Hepatocyte (in vitro differentiated cells): ENCODE data around the gene FOXM1.

ENCODE experiments used
- CTCF ChIP-seq: fragments of 200-600 bp; sonication (generic); IDR thresholded peaks from 2 replicates; pipeline ENCODE4 v1.5.1; 2016; ENCODE audit warnings: antibody characterized with exemption, mild to moderate bottlenecking; ENCODE audit not compliant: poor library complexity
- EZH2phosphoT487 ChIP-seq: fragments of 200-600 bp; sonication (generic); IDR thresholded peaks from one replicate; pipeline ENCODE4 v1.6.1; 2018; ENCODE audit warnings: antibody characterized with exemption, mild to moderate bottlenecking, low read depth, moderate library complexity; ENCODE audit not compliant: unreplicated experiment, severe bottlenecking

GRCh38 chr12:2858334-2858733 is 18.6 kb downstream of the FOXM1 start:
- no peak for TF ChIP-seq EZH2phosphoT487
- TF ChIP-seq CTCF: no peak
